ENCODE measurements around the gene SHLD1.

The SHLD1 gene

DNA sequence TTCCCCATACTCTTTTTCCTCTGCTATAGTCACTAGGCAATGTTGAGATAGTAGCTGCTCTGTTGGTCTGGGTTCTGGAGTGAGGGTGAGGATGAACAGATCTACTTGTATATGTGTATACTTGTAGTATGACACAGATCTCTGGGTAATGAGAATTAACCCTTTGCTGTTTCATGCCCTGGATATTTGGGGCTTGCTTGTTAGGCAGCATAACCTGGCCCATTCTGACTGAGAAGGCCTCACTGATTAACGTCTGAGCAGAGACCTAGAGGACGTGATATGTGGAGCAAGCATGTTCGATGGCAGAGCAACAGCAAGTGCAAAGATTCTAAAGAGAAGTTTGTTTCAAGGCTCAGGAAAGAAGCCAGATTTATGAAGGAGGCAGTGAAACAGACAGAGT lies 105.7 kb downstream of the SHLD1 start:
- DNase-seq = no peak

GRCh38 chr20:5859608-5860007 lies 109.4 kb downstream of the SHLD1 start:
- DNase-seq = no peak

DNA sequence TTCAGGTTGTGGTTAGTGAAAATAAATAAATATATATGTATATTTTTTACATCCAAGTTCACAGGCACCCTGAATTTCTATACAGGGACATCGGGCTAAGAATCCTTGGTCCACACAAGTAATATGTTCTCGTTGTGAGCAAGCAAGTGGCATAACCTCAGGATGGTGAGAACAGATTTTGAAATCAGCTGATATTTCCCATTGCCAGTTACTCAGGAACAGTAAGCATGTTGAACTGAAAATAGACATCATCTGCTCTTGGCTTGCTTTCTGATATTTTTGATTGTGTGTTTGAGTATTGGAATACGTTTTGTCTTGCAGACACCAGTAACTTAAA lies 112.5 kb downstream of the SHLD1 start:
- DNase-seq = no peak

- DNase-seq = no peak
Measured at GRCh38 chr20:5863040-5863833, 113.0 kb downstream of the SHLD1 start.

- no peak for DNase-seq
Measured at GRCh38 chr20:5864428-5864827, 114.2 kb downstream of the SHLD1 start.

GRCh38 chr20:5864873-5865587 lies 114.8 kb downstream of the SHLD1 start:
- peak; percentile 73 for DNase-seq

DNA sequence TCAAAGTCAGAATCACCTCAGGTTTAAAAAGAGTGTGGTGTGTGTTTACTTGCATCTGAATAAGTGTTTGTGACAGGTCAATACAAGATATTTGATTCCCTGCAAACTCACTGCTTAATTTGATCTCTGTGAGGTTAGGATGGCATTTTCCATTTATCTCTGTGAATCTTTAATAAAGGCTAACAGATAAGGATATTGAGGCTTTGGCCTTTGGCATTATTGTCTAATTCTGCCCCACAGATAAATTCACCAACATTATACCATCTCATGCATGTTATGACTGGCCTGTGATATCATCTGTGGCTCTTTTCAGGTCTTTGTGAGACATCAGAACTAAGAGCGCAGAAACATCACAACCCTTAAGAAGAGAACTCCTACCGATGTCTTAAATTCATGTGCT lies 115.4 kb downstream of the SHLD1 start:
- peak; percentile 15 for DNase-seq

DNA sequence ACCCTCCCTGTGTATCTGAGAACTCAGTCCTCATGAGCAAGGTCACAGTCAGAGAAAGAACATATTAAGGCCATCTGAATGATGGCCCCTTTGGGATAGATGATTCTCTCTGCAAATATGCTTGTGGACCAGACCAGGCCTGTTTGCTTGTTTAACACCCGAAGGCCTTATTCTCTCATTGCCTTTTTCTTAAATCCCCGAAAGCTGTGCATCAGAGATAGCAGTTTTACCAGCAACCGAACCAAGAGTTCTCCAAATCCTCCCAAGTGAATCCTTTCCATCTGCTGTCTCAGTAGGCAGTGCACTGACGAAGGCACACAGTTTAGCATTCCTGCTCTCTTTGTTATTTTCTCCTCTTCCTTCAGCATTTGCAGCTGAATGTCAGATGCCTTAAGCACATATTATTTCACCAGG lies 120.4 kb downstream of the SHLD1 start:
- no peak for DNase-seq

DNA sequence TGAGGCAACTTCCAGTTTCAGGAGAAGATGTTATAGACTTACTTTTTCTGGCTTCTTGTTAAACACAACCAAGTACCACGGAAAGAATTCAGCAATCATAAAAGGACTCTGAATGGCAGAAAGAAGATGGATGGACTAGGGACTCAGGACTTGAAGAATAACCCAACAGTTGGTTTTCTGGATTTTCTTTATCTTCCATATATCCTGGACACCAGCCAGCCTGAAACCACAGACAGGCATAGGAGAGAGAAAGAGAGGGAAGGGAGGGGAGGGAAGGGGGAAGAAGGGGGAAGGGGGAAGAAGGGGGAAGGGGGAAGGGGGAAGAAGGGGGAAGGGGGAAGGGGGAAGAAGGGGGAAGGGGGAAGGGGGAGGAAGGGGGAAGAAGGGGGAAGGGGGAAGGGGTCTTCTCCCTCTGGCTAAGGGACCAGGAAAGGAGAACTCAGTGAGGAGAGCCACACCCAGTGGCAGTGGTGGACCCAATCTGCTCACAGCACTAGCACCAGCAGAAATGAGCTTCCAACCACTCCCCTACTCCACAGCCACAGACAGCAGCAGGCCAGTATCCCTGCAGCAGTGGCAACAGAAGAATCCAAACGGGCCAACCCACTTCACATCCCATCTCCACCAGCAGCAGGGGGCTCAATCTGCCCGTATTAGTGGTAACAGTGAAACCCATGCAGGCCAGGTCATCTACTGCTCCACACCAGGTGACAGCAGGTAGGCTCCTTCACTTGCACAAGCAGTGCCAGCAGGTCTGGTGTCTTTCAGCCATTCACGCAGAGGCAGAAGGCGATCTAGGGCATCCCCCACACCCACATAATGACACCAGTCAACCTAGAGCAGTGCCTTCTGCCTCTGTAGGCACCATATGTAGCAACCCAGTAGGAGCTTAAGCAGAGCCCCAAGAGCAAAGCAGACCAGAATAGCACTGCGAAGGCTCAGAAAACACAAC lies 121.5 kb downstream of the SHLD1 start:
- DNase-seq = no peak

DNA sequence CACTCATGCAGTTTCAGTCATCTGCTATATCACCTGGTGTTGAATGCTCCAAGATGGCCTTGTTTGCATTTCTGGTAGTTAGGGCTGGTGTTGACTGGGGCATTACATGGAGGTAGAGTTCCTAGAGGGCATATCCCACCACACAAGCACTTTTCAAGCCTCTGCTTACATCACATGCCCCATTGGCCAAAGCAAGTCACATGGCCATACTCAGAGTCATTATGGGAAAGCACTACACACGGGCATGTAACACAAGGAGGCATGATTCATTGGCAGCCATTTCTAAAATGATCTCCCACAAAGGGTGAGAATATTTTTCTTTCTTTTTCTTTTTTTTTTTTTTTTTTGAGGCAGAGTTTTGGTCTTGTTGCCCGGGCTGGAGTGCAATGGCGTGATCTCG lies 126.9 kb downstream of the SHLD1 start:
- DNase-seq = no peak

DNA sequence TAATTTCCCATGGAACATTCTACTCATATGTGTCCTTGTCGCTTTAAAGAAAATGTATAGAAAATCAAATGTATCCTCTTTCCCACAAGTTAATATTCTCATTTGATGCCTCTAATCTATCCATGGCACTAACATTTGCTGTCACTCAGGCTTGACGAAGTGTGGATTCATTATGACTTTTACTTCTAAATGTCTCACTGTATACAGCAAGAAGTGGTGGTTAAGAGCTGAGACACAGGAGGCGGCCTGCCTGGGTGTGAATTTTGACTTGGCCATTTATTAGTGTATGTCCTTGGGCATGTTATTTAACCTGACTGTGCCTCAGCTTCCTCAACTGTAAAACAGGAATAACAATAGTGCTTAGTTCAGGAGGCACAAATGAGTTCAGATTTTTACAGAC lies 130.1 kb downstream of the SHLD1 start:
- no peak for DNase-seq

DNA sequence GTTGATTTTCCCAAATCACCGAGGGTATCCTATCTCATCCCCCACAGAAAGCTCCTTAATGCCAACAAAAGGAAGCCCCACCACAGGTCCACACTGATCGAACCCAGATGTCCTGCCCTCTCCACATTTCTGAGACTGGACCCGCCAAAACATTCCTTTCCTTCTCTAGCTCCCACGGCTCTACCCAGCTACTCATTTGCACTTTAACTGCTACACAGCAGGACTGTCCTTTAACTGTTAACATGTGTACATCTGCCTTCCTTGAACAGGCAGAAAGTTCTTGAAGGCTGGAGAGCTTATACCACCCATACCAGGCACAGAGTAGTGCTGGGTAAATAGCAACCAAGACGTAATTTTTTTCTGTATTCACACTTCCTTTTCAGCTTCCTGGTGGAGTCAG lies 131.5 kb downstream of the SHLD1 start:
- no peak for DNase-seq

- DNase-seq = no peak
Measured at GRCh38 chr20:5882166-5882565, 132.0 kb downstream of the SHLD1 start.

- no peak for DNase-seq
Measured at GRCh38 chr20:5884465-5885335, 134.5 kb downstream of the SHLD1 start.

DNA sequence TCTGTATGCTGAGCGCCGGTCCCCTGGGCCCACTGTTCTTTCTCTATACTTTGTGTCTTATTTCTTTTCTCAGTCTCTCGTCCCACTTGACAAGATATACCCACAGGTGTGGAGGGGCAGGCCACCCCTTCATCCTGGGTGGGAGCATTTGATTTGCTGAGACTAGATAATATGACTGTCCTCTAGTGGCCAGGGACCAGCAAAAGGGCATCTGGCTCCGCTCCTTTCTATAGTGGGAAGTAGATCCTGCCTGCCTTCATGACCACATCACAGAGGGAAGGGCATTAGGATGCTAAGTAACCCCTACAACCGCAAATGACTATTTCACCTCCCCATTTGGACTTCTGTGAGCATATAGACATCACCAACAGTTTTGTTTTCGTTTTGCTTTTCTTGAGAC lies 135.7 kb downstream of the SHLD1 start:
- DNase-seq = no peak

DNA sequence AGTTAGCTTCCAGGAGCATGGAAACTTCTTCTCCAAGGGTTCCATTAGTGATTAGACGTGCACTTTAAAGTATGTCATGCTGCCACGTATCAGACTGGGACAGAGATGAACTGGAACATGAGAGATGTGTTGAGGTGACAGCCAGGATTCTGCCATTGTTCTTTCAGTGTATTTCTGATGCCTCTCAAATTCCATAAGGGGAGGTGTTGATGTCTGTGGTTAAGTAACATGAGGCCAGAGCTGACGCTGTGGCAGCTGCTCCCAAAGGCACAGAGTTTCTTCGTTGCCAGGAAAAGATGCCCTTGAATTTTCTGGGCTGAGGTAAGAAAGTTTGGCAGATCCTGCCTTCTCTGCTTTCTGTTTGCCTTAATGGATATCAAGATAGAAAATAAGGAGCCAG lies 136.6 kb downstream of the SHLD1 start:
- no peak for DNase-seq

DNA sequence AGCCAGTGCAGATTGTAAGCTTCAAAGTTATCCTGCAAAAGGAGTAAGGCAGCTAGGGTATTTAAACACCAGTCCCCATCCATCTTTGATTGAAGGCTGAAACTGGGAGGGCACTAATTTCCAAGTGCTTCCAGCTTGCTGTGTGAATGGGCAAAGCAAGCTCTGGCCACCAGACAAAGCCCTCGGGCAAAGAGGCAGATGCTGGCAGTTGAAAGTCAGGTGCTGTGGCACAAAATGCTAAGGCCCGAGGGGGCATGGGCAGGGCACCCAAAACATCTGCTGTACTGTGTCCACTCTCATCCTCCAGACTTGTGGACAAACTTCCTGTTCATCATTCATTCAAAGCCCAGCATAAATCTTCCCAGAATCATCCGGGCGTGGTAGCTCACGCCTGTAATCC lies 137.2 kb downstream of the SHLD1 start:
- no peak for DNase-seq

GRCh38 chr20:5888041-5888440 lies 137.8 kb downstream of the SHLD1 start:
- DNase-seq = no peak

DNA sequence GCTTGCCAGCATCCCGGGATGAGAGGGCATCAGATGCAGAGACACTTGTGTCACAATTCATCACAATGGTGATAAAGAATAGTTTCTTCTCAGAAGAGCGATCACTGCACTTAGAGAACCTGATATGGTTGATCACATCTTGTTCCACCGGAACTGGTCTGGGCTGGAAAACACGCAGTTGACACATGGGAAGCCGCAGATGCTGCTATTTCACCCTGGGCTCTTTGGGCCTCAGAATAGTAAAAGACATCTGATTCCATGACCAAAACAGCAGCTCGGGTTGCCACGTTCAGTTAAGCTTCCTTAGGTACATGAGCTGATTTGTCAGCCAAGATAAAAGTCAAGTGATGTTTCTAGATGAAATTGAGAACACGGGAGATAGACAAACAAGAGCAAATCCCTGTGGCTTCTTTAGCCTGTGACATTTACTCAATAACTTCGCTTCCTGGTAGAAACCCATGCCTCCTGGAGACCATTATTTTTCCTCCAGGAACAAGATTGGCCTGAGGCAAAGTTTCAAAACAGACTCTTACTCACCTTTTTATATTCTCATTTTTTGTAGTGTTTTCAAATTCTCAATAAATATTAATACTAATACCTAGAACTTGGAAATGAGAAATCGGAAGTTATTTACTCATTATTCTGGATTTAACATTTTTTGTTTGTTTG lies 140.7 kb downstream of the SHLD1 start:
- DNase-seq = no peak

DNA sequence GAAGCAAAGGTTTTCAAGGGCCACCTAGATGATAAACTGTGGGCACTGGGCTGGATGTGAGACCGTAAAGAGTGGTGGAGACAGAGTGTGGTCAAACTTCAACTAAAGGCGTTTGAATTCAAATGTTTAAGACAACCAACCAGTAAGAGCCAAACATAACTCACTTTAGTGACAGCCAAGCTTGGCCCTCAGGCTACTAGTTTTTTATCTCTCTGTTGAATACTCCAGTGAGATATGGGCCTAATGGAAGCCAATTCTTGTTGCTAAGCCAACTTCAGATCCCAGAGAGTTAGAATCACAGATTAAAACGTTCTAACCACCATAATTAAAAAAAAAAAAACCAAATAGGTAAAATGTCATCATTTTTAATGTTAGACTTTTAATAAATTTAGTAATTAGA lies 142.9 kb downstream of the SHLD1 start:
- no peak for DNase-seq

GRCh38 chr20:5893621-5894020 lies 143.4 kb downstream of the SHLD1 start:
- no peak for DNase-seq

DNA sequence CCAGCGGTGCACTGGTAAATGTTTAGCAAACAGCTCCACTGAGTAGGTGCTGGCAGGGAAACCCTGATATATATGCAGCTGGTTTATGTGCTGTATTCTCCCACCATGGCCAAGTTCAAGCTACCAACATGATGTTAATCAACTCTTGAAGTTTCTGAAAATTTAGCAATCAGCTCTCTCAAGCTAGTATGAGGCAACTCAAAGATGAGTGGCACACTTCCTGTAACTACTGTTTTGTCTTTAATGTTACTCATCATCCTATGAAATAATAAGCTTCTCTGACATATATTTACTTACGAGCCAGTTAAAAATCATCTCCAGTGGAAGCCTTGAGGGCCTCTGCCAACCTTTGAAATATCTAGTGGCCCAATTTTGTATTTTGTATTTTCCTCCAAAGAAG lies 145.4 kb downstream of the SHLD1 start:
- DNase-seq = no peak
